A549 (cell line): Measurements from ENCODE around the gene CFAP44.

Experiments used
- CEBPB ChIP-seq, 2 experiments: fragments of >200 bp in 1 of 2; sonication (Bioruptor Twin) in 1 of 2; formaldehyde crosslinking in 1 of 2; IDR thresholded peaks; 2 replicates each; pipeline ENCODE4 v1.6.1; 2012 to 2016
- CTCF ChIP-seq: fragments of >200 bp; sonication (Bioruptor Twin); formaldehyde crosslinking; IDR thresholded peaks from 3 replicates; pipeline ENCODE4 v1.5.1; 2016
- ESRRA ChIP-seq: fragments of 150-350 bp; IDR thresholded peaks from 2 replicates; pipeline ENCODE4 v1.6.1; 2014; ENCODE audit warnings: mild to moderate bottlenecking, low read length, borderline replicate concordance
- FOSL2 ChIP-seq, 2 experiments: fragments of 450-650 bp in 1 of 2; fragments of >200 bp in 1 of 2; sonication (Bioruptor Twin) in 1 of 2; formaldehyde crosslinking; IDR thresholded peaks; 2 replicates each; pipeline versions ENCODE4 v1.5.0 to v1.6.1; 2016 to 2020; ENCODE audit warnings: mild to moderate bottlenecking in 1 of 2, moderate library complexity in 1 of 2
- JUN ChIP-seq, 2 experiments: fragments of >200 bp; sonication (Bioruptor Twin); formaldehyde crosslinking; IDR thresholded peaks; 2 replicates in 1 of 2; 3 replicates in 1 of 2; pipeline ENCODE4 v1.6.1; 2016 to 2017
- MAFK ChIP-seq: fragments of 450-650 bp; IDR thresholded peaks from 2 replicates; pipeline ENCODE4 v1.6.1; 2014; ENCODE audit not compliant: partially characterized antibody
- NR3C1 ChIP-seq: fragments of >200 bp; sonication (Bioruptor Twin); formaldehyde crosslinking; IDR thresholded peaks from 3 replicates; pipeline ENCODE4 v1.6.1; 2017
- POLR2A ChIP-seq: IDR thresholded peaks from 2 replicates; pipeline ENCODE4 v1.6.1; 2012; ENCODE audit warnings: mild to moderate bottlenecking, low read length
- RCOR1 ChIP-seq: fragments of 150-350 bp; IDR thresholded peaks from 2 replicates; pipeline ENCODE4 v1.6.1; 2014; ENCODE audit warnings: antibody characterized with exemption, low read length, low read depth
- USF2 ChIP-seq: fragments of 450-650 bp; IDR thresholded peaks from 2 replicates; pipeline ENCODE4 v1.6.1; 2014; ENCODE audit warnings: antibody characterized with exemption
- ZSCAN20 ChIP-seq: fragments of 250-450 bp; sonication (Bioruptor Pico); IDR thresholded peaks from 2 replicates; pipeline ENCODE4 v1.8.0; 2022; ENCODE audit warnings: mild to moderate bottlenecking, moderate library complexity

GRCh38 chr3:113428581-113428980 is 12.7 kb downstream of the CFAP44 start:
- TF ChIP-seq CTCF (no peak), ESRRA (no peak), POLR2A (no peak), FOSL2 (IDR thresholded peaks at IDR 0.05) (no peak), FOSL2 (CRISPR knock-in tag; IDR thresholded peaks at IDR 0.05) (no peak), USF2 (no peak), RCOR1 (no peak), ZSCAN20 (CRISPR knock-in tag) (no peak), JUN (IDR thresholded peaks at IDR 0.05) (no peak), MAFK (no peak), NR3C1 (no peak), CEBPB (IDR thresholded peaks at IDR 0.05) (no peak)
